Measurements from ENCODE around the gene CC2D2A.

- no peak for TF ChIP-seq CTCF (IDR thresholded peaks at IDR 0.05; ENCODE audit: insufficient read depth, low read length)
- TF ChIP-seq POLR2AphosphoS5 (IDR thresholded peaks at IDR 0.05; ENCODE audit: low read depth): no peak
- no peak for TF ChIP-seq REST (IDR thresholded peaks at IDR 0.05; ENCODE audit: insufficient replicate concordance, low read depth)
Measured at GRCh38 chr4:15428611-15429010, 41.1 kb upstream of the CC2D2A start.

All from HL-60 (cell line).